NCI-H69 (cell line): Measurements from ENCODE around the gene TBC1D5.
A peak's percentile ranks its signal among the peaks of the same experiment; 100 is the strongest.
"Not testable (repeated sequence)": the region's sequence is repeated elsewhere in the genome, so short reads cannot be mapped to it uniquely, and the experiment has no call there.

Experiments
- DNase-seq: peaks from one replicate; lab custom pipeline; 2025; lab: John Stamatoyannopoulos, UW

The TBC1D5 gene

GRCh38 chr3:17411157-17411877, 331.1 kb downstream of the TBC1D5 start:
- peak; percentile 92 for DNase-seq

DNA sequence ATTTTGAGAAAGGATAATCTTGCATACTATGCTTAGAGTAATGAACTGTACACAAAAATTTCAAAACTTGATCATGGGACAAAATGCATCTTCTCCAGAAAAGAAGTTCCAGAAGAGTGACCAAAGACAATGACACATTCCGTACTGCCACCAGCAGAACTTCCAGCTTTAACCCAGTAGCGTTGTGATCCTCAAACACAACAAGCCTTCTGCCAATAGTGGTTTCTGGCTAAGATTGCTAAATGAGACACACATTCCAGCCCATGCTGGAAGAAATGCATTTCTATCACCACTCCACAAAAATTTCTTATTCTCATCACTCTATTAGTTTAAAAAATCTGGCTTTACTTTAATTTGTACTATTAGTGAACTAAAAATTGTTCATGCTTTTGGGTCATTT, 334.9 kb downstream of the TBC1D5 start:
- peak; percentile 72 for DNase-seq

DNA sequence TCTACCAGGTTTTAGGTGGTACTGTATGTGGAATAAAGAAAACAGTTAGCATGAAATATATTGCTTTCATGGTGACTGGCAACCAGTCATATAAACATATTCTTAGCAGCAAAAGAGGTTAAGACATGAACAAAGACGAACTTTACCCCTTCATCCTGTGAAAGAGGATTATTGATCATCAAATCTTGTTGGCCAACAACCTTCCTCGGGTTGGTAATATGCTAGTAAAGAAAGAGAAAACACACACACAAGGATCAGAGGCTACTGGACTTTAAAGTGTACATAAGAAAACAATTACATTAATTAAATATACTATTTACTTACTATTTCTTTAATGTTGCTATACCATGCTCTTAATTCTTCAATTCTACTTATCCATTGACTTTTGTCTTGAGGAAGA, 337.9 kb downstream of the TBC1D5 start:
- DNase-seq = no peak

- no peak for DNase-seq
Observed at GRCh38 chr3:17402442-17402841, 340.0 kb downstream of the TBC1D5 start.

- DNase-seq = no peak
Observed at GRCh38 chr3:17401912-17402311, 340.5 kb downstream of the TBC1D5 start.

DNA sequence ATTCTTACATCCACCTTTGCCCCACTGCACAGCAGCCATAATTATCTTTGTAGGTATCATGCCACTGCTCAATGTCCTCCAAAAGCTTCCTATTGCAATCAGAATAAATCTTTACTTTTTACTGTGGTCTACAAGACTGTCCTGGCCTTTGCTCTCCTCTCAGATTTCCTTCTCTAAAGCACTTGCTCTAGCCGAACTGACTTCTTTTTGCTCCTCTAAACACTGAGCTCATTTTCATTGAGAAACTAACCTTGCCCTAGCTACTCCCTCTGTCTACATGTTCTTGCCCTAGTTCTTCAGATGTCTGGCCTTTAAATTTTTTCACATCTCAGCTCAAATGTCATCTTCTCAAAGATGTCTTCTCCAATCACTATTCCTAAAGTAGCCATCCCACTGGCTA, 342.8 kb downstream of the TBC1D5 start:
- no peak for DNase-seq

GRCh38 chr3:17398959-17399551, 343.4 kb downstream of the TBC1D5 start:
- DNase-seq = no peak

GRCh38 chr3:17396036-17396435, 346.4 kb downstream of the TBC1D5 start:
- DNase-seq = no peak

- DNase-seq = no peak
Observed at GRCh38 chr3:17394541-17395155, 347.8 kb downstream of the TBC1D5 start.

DNA sequence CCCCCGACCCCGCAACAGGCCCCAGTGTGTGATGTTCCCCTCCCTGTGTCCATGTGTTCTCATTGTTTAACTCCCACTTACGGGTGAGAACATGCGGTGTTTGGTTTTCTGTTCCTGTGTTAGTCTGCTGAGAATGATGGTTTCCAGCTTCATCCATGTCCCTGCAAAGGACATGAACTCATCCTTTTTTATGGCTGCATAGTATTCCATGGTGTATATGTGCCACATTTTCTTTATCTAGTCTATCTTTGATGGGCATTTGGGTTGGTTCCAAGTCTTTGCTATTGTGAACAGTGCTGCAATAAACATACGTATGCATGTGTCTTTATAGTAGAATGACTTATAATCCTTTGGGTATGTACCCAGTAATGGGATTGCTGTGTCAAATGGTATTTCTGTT, 349.9 kb downstream of the TBC1D5 start:
- not testable (repeated sequence) for DNase-seq

DNA sequence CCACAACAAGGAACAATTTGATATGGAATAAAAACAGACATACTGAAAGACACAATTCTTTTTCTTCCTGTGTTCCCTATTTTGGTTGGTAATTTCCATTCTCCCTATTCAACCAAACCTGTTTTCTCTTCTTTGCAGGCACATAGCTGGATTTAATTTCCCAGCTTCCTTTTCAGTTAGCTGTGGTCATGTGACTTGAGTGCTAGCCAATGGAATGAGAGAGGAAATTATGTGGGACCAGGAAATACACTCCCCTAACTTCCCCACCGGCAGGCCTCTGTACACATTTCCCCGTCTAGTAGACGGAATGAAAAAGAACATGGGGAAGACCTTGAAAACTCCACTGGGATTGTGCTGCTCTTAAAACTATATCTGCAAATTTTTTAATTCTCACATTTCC, 351.6 kb downstream of the TBC1D5 start:
- no peak for DNase-seq

DNA sequence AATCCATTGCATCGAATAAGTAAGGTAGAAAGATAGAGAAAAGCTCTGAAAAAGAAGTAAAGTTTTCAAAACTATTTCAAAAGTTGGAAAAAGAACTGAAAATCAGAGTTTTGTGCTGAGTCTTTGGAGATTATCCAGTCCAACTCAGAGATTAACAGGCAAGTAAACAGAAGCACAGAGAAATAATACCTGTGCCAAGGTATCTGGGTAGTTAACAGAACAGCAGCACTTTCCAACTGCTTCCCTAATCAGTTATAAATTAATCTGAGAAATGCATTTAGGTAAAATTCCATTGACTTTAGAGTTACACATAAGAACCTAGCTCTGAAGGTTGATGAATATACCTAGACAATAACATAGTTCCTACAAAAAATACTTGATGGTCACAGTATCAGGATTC, 355.3 kb downstream of the TBC1D5 start:
- DNase-seq = no peak

- no peak for DNase-seq
Observed at GRCh38 chr3:17386432-17386831, 356.0 kb downstream of the TBC1D5 start.

- no peak for DNase-seq
Observed at GRCh38 chr3:17384567-17385296, 357.7 kb downstream of the TBC1D5 start.

DNA sequence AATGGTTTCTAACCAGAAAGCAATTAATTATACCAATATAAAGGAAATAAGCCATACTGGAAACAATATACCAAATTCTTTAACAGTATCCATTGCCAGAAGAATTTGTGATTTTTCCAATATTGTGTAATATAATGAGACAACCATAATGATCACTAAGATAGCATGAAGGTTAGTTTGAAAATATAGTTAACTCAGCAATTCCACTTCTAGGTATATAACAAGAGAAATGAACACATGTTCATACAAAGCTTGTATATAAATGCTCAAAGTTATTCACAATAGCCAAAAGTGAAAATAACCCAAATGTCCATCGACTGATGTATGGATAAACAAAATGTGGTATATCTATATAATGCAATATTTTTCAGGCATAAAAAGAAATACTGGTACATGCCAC, 369.1 kb downstream of the TBC1D5 start:
- DNase-seq = no peak

DNA sequence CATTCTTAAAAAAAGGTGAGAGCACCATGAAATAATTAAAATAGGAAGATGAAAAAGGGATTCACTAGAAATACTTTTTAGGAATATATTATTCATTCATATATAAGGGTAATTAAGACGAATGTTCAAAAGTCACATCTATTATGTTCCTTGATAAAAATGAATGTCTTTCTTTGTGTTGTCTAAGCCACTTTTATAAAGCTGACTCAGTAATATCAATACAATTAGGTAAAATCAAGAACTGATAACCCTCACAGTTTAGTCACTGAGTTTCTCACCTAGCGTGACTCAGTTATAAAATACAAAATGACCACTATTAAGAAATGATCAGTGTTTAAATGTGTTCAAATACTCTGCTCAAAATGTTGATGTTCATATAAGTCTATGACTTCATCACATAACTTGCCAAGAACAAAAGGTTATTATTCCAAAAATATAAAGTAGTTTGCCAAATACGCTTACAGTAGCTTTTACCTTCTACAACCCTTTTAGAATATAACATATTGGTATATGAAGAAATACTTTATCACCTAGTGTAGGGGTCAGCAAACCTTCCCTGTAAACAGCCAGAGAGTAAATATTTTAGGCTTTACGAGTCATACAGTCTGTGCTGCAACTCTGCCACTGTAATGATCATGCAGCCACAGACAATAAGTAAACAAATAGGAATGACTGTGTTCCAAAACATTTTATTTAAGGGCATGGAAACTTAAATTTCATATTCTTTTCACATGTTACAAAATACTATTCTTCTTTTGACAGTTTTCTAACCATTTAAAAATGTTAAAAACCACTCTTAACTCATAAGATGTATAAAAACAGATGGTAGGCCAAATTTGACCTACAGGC, 369.8 kb downstream of the TBC1D5 start:
- DNase-seq = peak; percentile 7

DNA sequence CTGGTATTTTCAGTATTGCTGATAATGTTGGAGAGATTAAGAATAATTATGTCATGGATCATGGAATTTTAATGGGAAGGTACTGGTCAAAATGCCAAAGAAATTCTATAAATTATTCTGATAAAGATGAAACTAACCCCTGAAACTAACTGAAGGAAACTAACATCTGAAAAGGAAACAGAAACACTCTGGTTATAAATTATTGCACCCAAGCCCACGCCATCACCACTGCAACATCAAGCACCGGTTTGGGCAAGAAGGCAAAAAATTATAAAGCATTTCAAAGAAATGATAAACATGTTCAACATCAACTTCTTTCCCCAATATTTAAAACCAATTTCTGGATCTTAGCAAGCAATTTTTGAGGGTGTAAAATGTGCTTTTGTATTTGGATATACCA, 372.5 kb downstream of the TBC1D5 start:
- DNase-seq = no peak

DNA sequence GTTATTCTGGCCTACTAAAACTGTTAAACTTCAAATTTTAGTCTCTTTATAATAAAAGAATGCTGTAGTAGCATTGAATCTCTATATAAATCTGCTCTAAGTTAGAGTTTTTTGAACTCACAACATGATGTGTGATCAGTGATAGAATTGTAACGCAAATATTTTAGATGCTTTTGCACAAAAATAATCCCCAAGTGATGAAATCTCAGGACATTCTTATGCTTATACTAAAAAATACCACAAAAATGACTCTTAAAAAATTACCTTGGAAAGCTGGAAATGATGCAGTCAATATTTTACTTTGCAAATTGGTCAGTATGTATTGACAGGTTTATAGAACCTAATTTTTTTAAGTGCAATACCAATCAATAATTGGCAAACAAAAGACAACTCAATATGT, 375.3 kb downstream of the TBC1D5 start:
- DNase-seq = no peak

- no peak for DNase-seq
Observed at GRCh38 chr3:17360991-17361390, 381.4 kb downstream of the TBC1D5 start.

GRCh38 chr3:17359911-17360310, 382.5 kb downstream of the TBC1D5 start:
- no peak for DNase-seq

DNA sequence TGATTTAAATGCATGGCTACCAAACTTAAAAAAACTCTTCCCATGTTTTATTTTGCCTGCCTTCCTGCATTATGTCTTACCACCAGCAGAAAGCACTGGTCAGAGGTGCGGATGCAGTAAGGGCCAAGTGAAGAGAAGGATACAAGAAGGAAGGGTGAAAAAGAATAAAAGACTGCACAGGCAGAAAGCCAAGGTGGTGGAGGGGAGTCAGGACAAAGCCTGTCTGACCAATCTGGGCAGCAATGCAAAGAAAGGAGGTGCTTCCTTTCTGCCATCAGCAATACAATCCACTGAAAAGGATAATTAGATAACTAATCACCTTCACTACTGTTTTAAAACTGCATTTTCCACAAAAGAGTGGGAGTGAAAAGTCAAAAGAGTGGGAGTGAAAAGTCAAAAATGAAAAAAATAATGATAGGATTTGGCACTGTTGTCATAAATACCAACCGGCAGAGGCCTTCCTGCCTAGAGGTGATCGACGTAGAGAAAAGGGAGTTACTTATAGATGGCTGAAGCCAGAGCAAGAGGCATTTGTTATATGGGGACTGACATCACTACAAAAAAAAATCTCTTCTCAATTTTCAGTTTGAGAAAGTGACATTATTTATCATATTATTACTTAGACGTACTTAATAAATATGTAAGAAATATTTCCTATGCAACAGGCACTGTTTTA, 385.3 kb downstream of the TBC1D5 start:
- peak; percentile 82 for DNase-seq
